SK-N-SH (cell line): ENCODE data around the gene RAB7A. TPM values are rescaled to one million over a fixed set of nuclear protein-coding genes. Genes with fewer than 3 reads are reported as not detected.

Source experiments
- CTCF ChIA-PET: fragments of 300-600, 350-600 bp; formaldehyde crosslinking; extraction: SDS; loops from one replicate; lab custom pipeline; 2021; lab: Yijun Ruan, JAX
- POLR2A ChIA-PET: fragments of 350-600 bp; sonication (Branson Sonifier 250); formaldehyde crosslinking; extraction: SDS; loops from one replicate; lab custom pipeline; 2020; ENCODE audit warnings: antibody characterized with exemption, inconsistent platforms; lab: Yijun Ruan, JAX
- DNase-seq: peaks from one replicate; pipeline ENCODE4 v3.0.0; 2012
- H2AFZ ChIP-seq: fragments of 200-600 bp; sonication (generic); 2 replicates; pipeline ENCODE4 v1.8.1; 2016; ENCODE audit warnings: antibody characterized with exemption, mild to moderate bottlenecking, low read depth
- H3F3A ChIP-seq: fragments of 200-600 bp; sonication (generic); replicated peaks from 2 replicates; pipeline ENCODE3; 2016; ENCODE audit warnings: antibody characterized with exemption, mild to moderate bottlenecking; ENCODE audit not compliant: insufficient read depth
- H3K27ac ChIP-seq, 2 experiments: fragments of 200-500 bp in 1 of 2; fragments of 200-600 bp in 1 of 2; sonication (Bioruptor generic) in 1 of 2; sonication (generic), shearing (Covaris generic) in 1 of 2; 2 replicates each; pipeline versions ENCODE4 v1.5.1 to v1.6.1; 2014 to 2016; ENCODE audit warnings: low read depth in 2 of 2, inconsistent platforms in 1 of 2, low read length in 1 of 2, mild to moderate bottlenecking in 1 of 2, mixed read lengths in 1 of 2
- H3K27me3 ChIP-seq: fragments of 200-600 bp; sonication (generic), shearing (Covaris generic); 2 replicates; pipeline ENCODE4 v1.6.1; 2016; ENCODE audit warnings: mixed run types; ENCODE audit not compliant: insufficient read depth
- H3K36me3 ChIP-seq, 2 experiments: fragments of 200-500 bp in 1 of 2; fragments of 200-600 bp in 1 of 2; sonication (Bioruptor generic) in 1 of 2; sonication (generic) in 1 of 2; replicated peaks in 1 of 2; 2 replicates each; pipeline versions ENCODE3 to v1.5.1; 2014 to 2016; ENCODE audit warnings: low read length in 1 of 2, mild to moderate bottlenecking in 1 of 2; ENCODE audit not compliant: insufficient read depth in 2 of 2, control insufficient read depth in 1 of 2
- H3K4me1 ChIP-seq, 2 experiments: fragments of 200-500 bp in 1 of 2; fragments of 200-600 bp in 1 of 2; sonication (Bioruptor generic) in 1 of 2; sonication (generic), shearing (Covaris generic) in 1 of 2; 2 replicates each; pipeline versions ENCODE4 v1.5.1 to v1.6.1; 2014 to 2016; ENCODE audit warnings: low read depth in 1 of 2, low read length in 1 of 2, mixed run types in 1 of 2; ENCODE audit not compliant: insufficient read depth in 2 of 2, control insufficient read depth in 1 of 2
- H3K4me2 ChIP-seq: fragments of 200-600 bp; sonication (generic), shearing (Covaris generic); 2 replicates; pipeline ENCODE4 v1.6.1; 2017; ENCODE audit warnings: mixed run types
- H3K4me3 ChIP-seq, 2 experiments: fragments of 200-500 bp in 1 of 2; fragments of 200-600 bp in 1 of 2; sonication (Bioruptor generic) in 1 of 2; sonication (generic), shearing (Covaris generic) in 1 of 2; 2 replicates each; pipeline versions ENCODE4 v1.5.1 to v1.8.1; 2014 to 2016; ENCODE audit warnings: low read depth in 2 of 2, inconsistent platforms in 1 of 2, low read length in 1 of 2, mild to moderate bottlenecking in 1 of 2, mixed read lengths in 1 of 2, moderate library complexity in 1 of 2
- H3K79me2 ChIP-seq: fragments of 200-600 bp; sonication (generic); 2 replicates; pipeline ENCODE4 v1.8.1; 2017; ENCODE audit warnings: mild to moderate bottlenecking; ENCODE audit not compliant: insufficient read depth
- H3K9ac ChIP-seq: fragments of 200-600 bp; sonication (generic); 2 replicates; pipeline ENCODE4 v1.6.1; 2017; ENCODE audit warnings: mixed run types
- H3K9me2 ChIP-seq: fragments of 200-600 bp; sonication (generic); 2 replicates; pipeline ENCODE4 v1.6.1; 2017; ENCODE audit warnings: mixed run types
- H3K9me3 ChIP-seq: fragments of 200-600 bp; sonication (generic); 2 replicates; pipeline ENCODE4 v1.6.1; 2017; ENCODE audit warnings: mixed run types, mild to moderate bottlenecking, moderate library complexity
- H4K20me1 ChIP-seq: fragments of 200-600 bp; sonication (generic); 2 replicates; pipeline ENCODE4 v1.6.1; 2017; ENCODE audit warnings: mild to moderate bottlenecking, mixed run types; ENCODE audit not compliant: insufficient read depth
- ELF1 ChIP-seq: IDR thresholded peaks from 2 replicates; pipeline ENCODE4 v1.4.0; 2012
- FOXM1 ChIP-seq: IDR thresholded peaks from 2 replicates; pipeline ENCODE4 v1.4.0; 2012; ENCODE audit warnings: low read depth, mild to moderate bottlenecking
- GATA2 ChIP-seq: sonication (generic); formaldehyde crosslinking; IDR thresholded peaks from 2 replicates; pipeline ENCODE4 v1.5.0; 2020; ENCODE audit warnings: mild to moderate bottlenecking, missing genetic modification reagents
- JUND ChIP-seq: IDR thresholded peaks from 2 replicates; pipeline ENCODE4 v1.4.0; 2012
- MAX ChIP-seq: IDR thresholded peaks from 2 replicates; pipeline ENCODE4 v1.4.0; 2012; ENCODE audit warnings: low read depth
- MEF2A ChIP-seq: IDR thresholded peaks from 2 replicates; pipeline ENCODE4 v1.4.0; 2012; ENCODE audit warnings: low read depth, borderline replicate concordance
- MXI1 ChIP-seq: IDR thresholded peaks from 2 replicates; pipeline ENCODE4 v1.6.1; 2012; ENCODE audit warnings: mild to moderate bottlenecking, low read depth, low read length, improper control_type of control experiment
- NRF1 ChIP-seq: IDR thresholded peaks from 2 replicates; pipeline ENCODE4 v1.6.1; 2012; ENCODE audit warnings: low read depth, mild to moderate bottlenecking, low read length
- TCF12 ChIP-seq: IDR thresholded peaks from 2 replicates; pipeline ENCODE4 v1.4.0; 2012
- TEAD4 ChIP-seq: IDR thresholded peaks from 2 replicates; pipeline ENCODE4 v1.4.0; 2012; ENCODE audit warnings: mild to moderate bottlenecking, borderline replicate concordance; ENCODE audit not compliant: insufficient read depth
- USF2 ChIP-seq: fragments of 150-350 bp; IDR thresholded peaks from 2 replicates; pipeline ENCODE4 v1.6.1; 2017; ENCODE audit warnings: antibody characterized with exemption, low read length, low read depth, borderline replicate concordance
- YY1 ChIP-seq: IDR thresholded peaks from 2 replicates; pipeline ENCODE4 v1.4.0; 2012; ENCODE audit warnings: low read depth, mild to moderate bottlenecking
- WGBS: methylation state at CpG from one replicate; pipeline ENCODE4 v1.1.6; 2017; ENCODE audit warnings: low lambda C conversion rate; 5-methylcytosine and 5-hydroxymethylcytosine counted together
- polyA plus RNA-seq, 3 experiments: library from polyadenylated mRNA; depleted of rRNA; stranded (reverse); fragments of >200 nt; gene quantifications; 2 replicates each; pipeline ENCODE4 v1.2.3, GENCODE V29; 2012
- TF ChIP-seq, protein P1 (sequence below): fragments of 150-350 bp; IDR thresholded peaks from 2 replicates; pipeline ENCODE4 v1.6.1; 2016; ENCODE audit warnings: mild to moderate bottlenecking, low read depth, low read length

The RAB7A gene
- polyA plus RNA-seq, 1 of the 3 experiments (the other 2 are of a cell fraction), result 271 TPM

- TF ChIP-seq, protein P1, sequence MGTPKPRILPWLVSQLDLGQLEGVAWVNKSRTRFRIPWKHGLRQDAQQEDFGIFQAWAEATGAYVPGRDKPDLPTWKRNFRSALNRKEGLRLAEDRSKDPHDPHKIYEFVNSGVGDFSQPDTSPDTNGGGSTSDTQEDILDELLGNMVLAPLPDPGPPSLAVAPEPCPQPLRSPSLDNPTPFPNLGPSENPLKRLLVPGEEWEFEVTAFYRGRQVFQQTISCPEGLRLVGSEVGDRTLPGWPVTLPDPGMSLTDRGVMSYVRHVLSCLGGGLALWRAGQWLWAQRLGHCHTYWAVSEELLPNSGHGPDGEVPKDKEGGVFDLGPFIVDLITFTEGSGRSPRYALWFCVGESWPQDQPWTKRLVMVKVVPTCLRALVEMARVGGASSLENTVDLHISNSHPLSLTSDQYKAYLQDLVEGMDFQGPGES, result no peak
These were observed 124.6 kb downstream of the RAB7A start (continued) for GRCh38 chr3:128850544-128850943.

GRCh38 chr3:128851601-128852000 is 125.6 kb downstream of the RAB7A start:
- POLR2A ChIA-PET, result no interaction called here
- TF ChIP-seq TCF12, result no peak
- H2AFZ ChIP-seq, result no peak overlapping the region
- no peaks in the 10 kb centered on the region for H3F3A ChIP-seq
- H4K20me1 ChIP-seq, result no peaks in the 10 kb centered on the region
- H3K9me3 ChIP-seq, result 0 out of 2 replicates have a peak, but pooled peaks cover 6% of the 10 kb centered on the region
- 27% methylated on average over 2 of the region's 4 CpGs for WGBS
- H3K27me3 ChIP-seq, result no peaks in the 10 kb centered on the region
- H3K4me1 ChIP-seq, result peaks cover 0 to 14% of the 10 kb centered on the region in 2 experiments; a peak in 1 of 4 replicates
- no peak overlapping the region for H3K27ac ChIP-seq
- DNase-seq, result no peak
- no peak overlapping the region for H3K9ac ChIP-seq
- no peak overlapping the region for H3K4me3 ChIP-seq
- H3K36me3 ChIP-seq, result no peaks in the 10 kb centered on the region
- H3K79me2 ChIP-seq, result no peaks in the 10 kb centered on the region
- H3K9me2 ChIP-seq, result no peaks in the 10 kb centered on the region
- CTCF ChIA-PET, result interaction anchor here (1.0 to 2.4 kb wide), 4 partner anchors 170 to 248 kb away, joined by 3 to 12 read pairs (median 4); no protein-coding TSS in a partner anchor
- no peak overlapping the region for H3K4me2 ChIP-seq

DNA sequence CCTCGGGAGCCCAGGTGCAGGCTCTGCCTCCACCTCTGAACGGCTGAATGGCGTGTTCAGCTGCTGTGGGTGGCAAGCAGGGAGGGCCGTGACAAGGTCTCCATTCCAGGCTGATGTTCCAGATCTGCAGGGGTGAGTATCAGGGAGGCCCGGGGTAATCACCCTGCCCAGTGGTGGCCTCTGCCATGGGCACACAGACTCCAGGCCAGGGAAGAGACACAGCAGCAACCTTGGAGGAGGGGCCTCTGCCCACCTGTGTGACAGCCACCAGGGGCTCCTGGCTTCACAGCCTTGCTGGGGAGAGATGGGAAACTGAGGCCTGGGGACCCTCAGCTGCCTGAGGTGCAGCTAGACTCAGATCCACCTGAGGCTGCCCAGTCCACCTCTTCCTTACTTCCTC is 127.8 kb downstream of the RAB7A start:
- POLR2A ChIA-PET, result no interaction called here
- Histone ChIP-seq H3F3A (no peaks in the 10 kb centered on the region), H3K4me3 (no peak overlapping the region), H2AFZ (no peak overlapping the region), H3K4me2 (no peak overlapping the region), H3K9me3 (0 out of 2 replicates have a peak, but pooled peaks cover 6% of the 10 kb centered on the region), H3K9me2 (no peaks in the 10 kb centered on the region), H4K20me1 (no peaks in the 10 kb centered on the region), H3K27ac (no peak overlapping the region), H3K79me2 (no peaks in the 10 kb centered on the region), H3K36me3 (no peaks in the 10 kb centered on the region), H3K27me3 (no peaks in the 10 kb centered on the region), H3K4me1 (peaks cover 0 to 13% of the 10 kb centered on the region in 2 experiments; a peak in 1 of 4 replicates), H3K9ac (no peak overlapping the region)
- no peak for DNase-seq
- CTCF ChIA-PET, result interaction anchor here (0.8 to 2.9 kb wide), 3 partner anchors 173 to 236 kb away, joined by 3 to 12 read pairs (median 10); no protein-coding TSS in a partner anchor
- 100% methylated on average over 3 of the region's 5 CpGs for WGBS
- TF ChIP-seq MAX (no peak), JUND (no peak)

GRCh38 chr3:128854475-128854874 is 128.5 kb downstream of the RAB7A start:
- 39% methylated on average over 3 of the region's 3 CpGs for WGBS

More at GRCh38 chr3:128854475-128854874, 128.5 kb downstream of the RAB7A start:
- Histone ChIP-seq H3K9me3 (0 out of 2 replicates have a peak, but pooled peaks cover 6% of the 10 kb centered on the region), H3K36me3 (no peaks in the 10 kb centered on the region), H3K4me1 (peaks cover 0 to 12% of the 10 kb centered on the region in 2 experiments; a peak in 1 of 4 replicates), H3K9ac (no peak overlapping the region), H4K20me1 (no peaks in the 10 kb centered on the region), H3K4me2 (no peak overlapping the region), H2AFZ (no peak overlapping the region), H3K79me2 (no peaks in the 10 kb centered on the region), H3K9me2 (no peaks in the 10 kb centered on the region), H3F3A (no peaks in the 10 kb centered on the region), H3K27ac (no peak overlapping the region), H3K27me3 (no peaks in the 10 kb centered on the region), H3K4me3 (no peak overlapping the region)
- POLR2A ChIA-PET, result no interaction called here
- no peak for DNase-seq
- CTCF ChIA-PET, result interaction anchor here (0.8 to 2.9 kb wide), 2 partner anchors 173 to 237 kb away, joined by 3 to 10 read pairs; no protein-coding TSS in a partner anchor
- TF ChIP-seq FOXM1 (no peak), MEF2A (no peak), MXI1 (no peak), GATA2 (no peak), USF2 (no peak), ELF1 (no peak), TEAD4 (no peak), YY1 (no peak), NRF1 (no peak)
